ENCODE data around the gene NHEJ1. TPM values are rescaled to one million over a fixed set of nuclear protein-coding genes. Genes with fewer than 3 reads are reported as not detected.

The NHEJ1 gene
- total RNA-seq, 1 donor: 21.7 TPM

- TF ChIP-seq CTCF (IDR thresholded peaks at IDR 0.05; ENCODE audit: extremely low read depth, low read depth, low read length): no peak
- Histone ChIP-seq H3K9me3 (ENCODE audit: low read depth, low read length) (no peaks in the 10 kb centered on the region), H3K27ac (ENCODE audit: low read depth, low read length) (no peak overlapping the region), H3K4me3 (ENCODE audit: insufficient read depth, low read length) (no peak overlapping the region), H3K4me2 (ENCODE audit: insufficient read depth, low read length) (no peak overlapping the region), H4K20me1 (ENCODE audit: insufficient read depth, low read length) (peaks cover 2% of the 10 kb centered on the region), H3K4me1 (ENCODE audit: insufficient read depth, low read length) (peaks cover 2% of the 10 kb centered on the region), H3K79me2 (ENCODE audit: insufficient read depth, low read length) (no peaks in the 10 kb centered on the region), H3K27me3 (ENCODE audit: insufficient read depth, low read length) (no peaks in the 10 kb centered on the region), H3K36me3 (ENCODE audit: insufficient read depth, low read length) (no peaks in the 10 kb centered on the region), H2AFZ (ENCODE audit: low read length) (no peak overlapping the region)
- no peak for DNase-seq (ENCODE audit: insufficient read length, low spot score, missing footprints)
These were observed 75.8 kb downstream of the NHEJ1 start for GRCh38 chr2:219084791-219085190.

GRCh38 chr2:219082332-219082958 lies 78.2 kb downstream of the NHEJ1 start:
- Histone ChIP-seq H3K79me2 (ENCODE audit: insufficient read depth, low read length) (no peaks in the 10 kb centered on the region), H3K9me3 (ENCODE audit: low read depth, low read length) (no peaks in the 10 kb centered on the region), H3K4me1 (ENCODE audit: insufficient read depth, low read length) (peaks cover 8% of the 10 kb centered on the region), H3K4me3 (ENCODE audit: insufficient read depth, low read length) (no peak overlapping the region), H3K27ac (ENCODE audit: low read depth, low read length) (no peak overlapping the region), H3K4me2 (ENCODE audit: insufficient read depth, low read length) (no peak overlapping the region), H3K36me3 (ENCODE audit: insufficient read depth, low read length) (no peaks in the 10 kb centered on the region), H4K20me1 (ENCODE audit: insufficient read depth, low read length) (peaks cover 11% of the 10 kb centered on the region), H3K27me3 (ENCODE audit: insufficient read depth, low read length) (no peaks in the 10 kb centered on the region), H2AFZ (ENCODE audit: low read length) (no peak overlapping the region)
- TF ChIP-seq CTCF (IDR thresholded peaks at IDR 0.05; ENCODE audit: extremely low read depth, low read depth, low read length): no peak
- no peak for DNase-seq (ENCODE audit: insufficient read length, low spot score, missing footprints)

- Histone ChIP-seq H3K27ac (ENCODE audit: low read depth, low read length) (no peak overlapping the region), H3K27me3 (ENCODE audit: insufficient read depth, low read length) (no peaks in the 10 kb centered on the region), H3K9me3 (ENCODE audit: low read depth, low read length) (no peaks in the 10 kb centered on the region), H3K4me3 (ENCODE audit: insufficient read depth, low read length) (no peak overlapping the region), H3K36me3 (ENCODE audit: insufficient read depth, low read length) (no peaks in the 10 kb centered on the region), H2AFZ (ENCODE audit: low read length) (no peak overlapping the region), H3K79me2 (ENCODE audit: insufficient read depth, low read length) (no peaks in the 10 kb centered on the region), H3K4me1 (ENCODE audit: insufficient read depth, low read length) (peaks cover 8% of the 10 kb centered on the region), H3K4me2 (ENCODE audit: insufficient read depth, low read length) (no peak overlapping the region), H4K20me1 (ENCODE audit: insufficient read depth, low read length) (peaks cover 11% of the 10 kb centered on the region)
- no peak for DNase-seq (ENCODE audit: insufficient read length, low spot score, missing footprints)
- no peak for TF ChIP-seq CTCF (IDR thresholded peaks at IDR 0.05; ENCODE audit: extremely low read depth, low read depth, low read length)
These were observed 78.8 kb downstream of the NHEJ1 start for GRCh38 chr2:219081701-219082331.

- no peak overlapping the region for H3K4me3 ChIP-seq (ENCODE audit: insufficient read depth, low read length)
- H3K9me3 ChIP-seq (ENCODE audit: low read depth, low read length): no peaks in the 10 kb centered on the region
- H3K36me3 ChIP-seq (ENCODE audit: insufficient read depth, low read length): no peaks in the 10 kb centered on the region
- no peak for DNase-seq (ENCODE audit: insufficient read length, low spot score, missing footprints)
- peaks cover 11% of the 10 kb centered on the region for H4K20me1 ChIP-seq (ENCODE audit: insufficient read depth, low read length)
- H3K79me2 ChIP-seq (ENCODE audit: insufficient read depth, low read length): no peaks in the 10 kb centered on the region
- H3K27me3 ChIP-seq (ENCODE audit: insufficient read depth, low read length): no peaks in the 10 kb centered on the region
- H2AFZ ChIP-seq (ENCODE audit: low read length): no peak overlapping the region
- no peak for TF ChIP-seq CTCF (IDR thresholded peaks at IDR 0.05; ENCODE audit: extremely low read depth, low read depth, low read length)
- H3K4me1 ChIP-seq (ENCODE audit: insufficient read depth, low read length): peaks cover 8% of the 10 kb centered on the region
- H3K27ac ChIP-seq (ENCODE audit: low read depth, low read length): no peak overlapping the region
- H3K4me2 ChIP-seq (ENCODE audit: insufficient read depth, low read length): no peak overlapping the region
These were observed 79.5 kb downstream of the NHEJ1 start for GRCh38 chr2:219081096-219081495.

Measured in osteoblast (primary cell).